Cortex of kidney (tissue), 1 donor: ENCODE results near the gene PRDM4.
"Not testable (repeated sequence)": the region's sequence is repeated elsewhere in the genome, so short reads cannot be mapped to it uniquely, and the experiment has no call there.

Source experiments
- DNase-seq: peaks from one replicate; lab custom pipeline; 2025; lab: John Stamatoyannopoulos, UW

Gene PRDM4

GRCh38 chr12:107695772-107696171 lies 65.2 kb downstream of the PRDM4 start:
- DNase-seq: not testable (repeated sequence)

GRCh38 chr12:107685360-107686248 lies 75.3 kb downstream of the PRDM4 start, which contains the start of gene PWP1:
Gene PWP1, plus strand, starts transcription at chr12:107685799. Its CDS starts 101 bp downstream, at chr12:107685900.
- DNase-seq: no peak

GRCh38 chr12:107684990-107685359 lies 76.0 kb downstream of the PRDM4 start:
- no peak for DNase-seq

GRCh38 chr12:107684029-107684795 lies 76.7 kb downstream of the PRDM4 start:
- no peak for DNase-seq
